A549 (cell line): ENCODE data around the gene FRYL. TPM values are rescaled to one million over a fixed set of nuclear protein-coding genes. Genes with fewer than 3 reads are reported as not detected.
A peak's percentile ranks its signal among the peaks of the same experiment; 100 is the strongest.

Source experiments
- ATAC-seq, 2 experiments: fragments of 200-7000 bp in 1 of 2; fragments of >200 bp in 1 of 2; cut with Nextera tagmentation in 1 of 2; cut with Tn5 transposase in 1 of 2; 3 replicates each; pipeline versions ENCODE4 v1.8.0 to v1.9.1; 2018 to 2020; ENCODE audit warnings: mild to moderate bottlenecking in 1 of 2, moderate library complexity in 1 of 2
- CTCF ChIA-PET: fragments of 300-600 bp; sonication (Branson Sonifier 250); formaldehyde crosslinking; extraction: SDS; loops from one replicate; lab custom pipeline; 2021; ENCODE audit warnings: antibody characterized with exemption, inconsistent platforms; lab: Yijun Ruan, JAX
- POLR2A ChIA-PET: fragments of 350-600 bp; formaldehyde crosslinking; extraction: SDS; loops from one replicate; lab custom pipeline; 2021; ENCODE audit warnings: antibody characterized with exemption, inconsistent platforms; lab: Yijun Ruan, JAX
- DNase-seq, 2 experiments: peaks; one replicate each; pipeline versions ENCODE4 v3.0.0 to v3.0.0-alpha.2; 2011 to 2016; ENCODE audit warnings: low read depth in 1 of 2, low spot score in 1 of 2
- FAIRE-seq: peaks from 2 replicates; lab custom pipeline; 2011; peaks lifted over from hg19 to GRCh38; lab: Jason Lieb, UNC
- H3K27ac ChIP-seq, 2 experiments: fragments of >200 bp; sonication (Bioruptor Twin); formaldehyde crosslinking; 3 replicates each; pipeline ENCODE4 v1.5.1; 2016 to 2017
- H3K4me1 ChIP-seq: fragments of >200 bp; sonication (Bioruptor Twin); formaldehyde crosslinking; 3 replicates; pipeline ENCODE4 v1.6.1; 2016
- H3K4me2 ChIP-seq: fragments of >200 bp; sonication (Bioruptor Twin); formaldehyde crosslinking; 3 replicates; pipeline ENCODE4 v1.6.1; 2016
- H3K4me3 ChIP-seq: fragments of >200 bp; sonication (Bioruptor Twin); formaldehyde crosslinking; 3 replicates; pipeline ENCODE4 v1.5.1; 2016
- H3K9me3 ChIP-seq: fragments of >200 bp; sonication (Bioruptor Twin); formaldehyde crosslinking; 3 replicates; pipeline ENCODE4 v1.6.1; 2016
- CBX2 ChIP-seq: fragments of 200-600 bp; sonication (generic); IDR thresholded peaks from 2 replicates; pipeline ENCODE4 v1.6.1; 2016; ENCODE audit warnings: low read depth, mild to moderate bottlenecking, borderline replicate concordance
- CBX8 ChIP-seq: fragments of 200-600 bp; sonication (generic); IDR thresholded peaks from 2 replicates; pipeline ENCODE4 v1.6.1; 2016
- CHD2 ChIP-seq: fragments of 150-350 bp; IDR thresholded peaks from 2 replicates; pipeline ENCODE4 v1.6.1; 2014; ENCODE audit warnings: low read length; ENCODE audit not compliant: partially characterized antibody
- EHF ChIP-seq: fragments of 250-450 bp; sonication (Bioruptor Pico); IDR thresholded peaks from 2 replicates; pipeline ENCODE4 v1.5.0; 2020; ENCODE audit warnings: mild to moderate bottlenecking
- EHMT2 ChIP-seq: fragments of 200-600 bp; sonication (generic); IDR thresholded peaks from 2 replicates; pipeline ENCODE4 v1.6.1; 2016; ENCODE audit warnings: antibody characterized with exemption, low read depth, mild to moderate bottlenecking, moderate library complexity
- EP300 ChIP-seq, 2 experiments: fragments of >200 bp; sonication (Bioruptor Twin); formaldehyde crosslinking; IDR thresholded peaks; 2 replicates in 1 of 2; 3 replicates in 1 of 2; pipeline ENCODE4 v1.6.1; 2016 to 2017
- FOSB ChIP-seq: fragments of 250-450 bp; sonication (Bioruptor Pico); IDR thresholded peaks from 2 replicates; pipeline ENCODE4 v1.5.0; 2020; ENCODE audit warnings: mild to moderate bottlenecking, moderate library complexity
- HEYL ChIP-seq: fragments of 250-450 bp; sonication (Bioruptor Pico); IDR thresholded peaks from 2 replicates; pipeline ENCODE4 v1.8.0; 2021; ENCODE audit warnings: mild to moderate bottlenecking, moderate library complexity
- HOXB13 ChIP-seq: fragments of 250-450 bp; sonication (Bioruptor Pico); IDR thresholded peaks from 2 replicates; pipeline ENCODE4 v1.5.0; 2020; ENCODE audit warnings: low read depth, mild to moderate bottlenecking, moderate library complexity
- HOXB5 ChIP-seq: fragments of 250-450 bp; sonication (Bioruptor Pico); IDR thresholded peaks from 2 replicates; pipeline ENCODE4 v1.5.0; 2020; ENCODE audit warnings: mild to moderate bottlenecking, moderate library complexity
- JUNB ChIP-seq: fragments of >200 bp; sonication (Bioruptor Twin); formaldehyde crosslinking; IDR thresholded peaks from 2 replicates; pipeline ENCODE4 v1.6.1; 2016
- KDM1A ChIP-seq: fragments of 200-600 bp; sonication (generic); IDR thresholded peaks from 2 replicates; pipeline ENCODE4 v1.6.1; 2016; ENCODE audit warnings: low read depth, mild to moderate bottlenecking
- MYC ChIP-seq: IDR thresholded peaks from 2 replicates; pipeline ENCODE4 v1.6.1; 2012; ENCODE audit warnings: mild to moderate bottlenecking, inconsistent platforms, low read length, improper control_type of control experiment, borderline replicate concordance
- NPAS2 ChIP-seq: fragments of 250-450 bp; sonication (Bioruptor Pico); IDR thresholded peaks from 2 replicates; pipeline ENCODE4 v1.8.0; 2022; ENCODE audit warnings: mild to moderate bottlenecking, moderate library complexity, borderline replicate concordance
- NR3C1 ChIP-seq: fragments of >200 bp; sonication (Bioruptor Twin); formaldehyde crosslinking; IDR thresholded peaks from 3 replicates; pipeline ENCODE4 v1.6.1; 2017
- POLR2AphosphoS2 ChIP-seq: conservative IDR thresholded peaks from 2 replicates; pipeline ENCODE4 v1.6.1; 2012; ENCODE audit warnings: low read length, improper control_type of control experiment, inconsistent platforms
- RARB ChIP-seq: fragments of 250-450 bp; sonication (Bioruptor Pico); IDR thresholded peaks from 2 replicates; pipeline ENCODE4 v1.8.0; 2021; ENCODE audit warnings: mild to moderate bottlenecking, moderate library complexity
- RNF2 ChIP-seq: fragments of 200-600 bp; sonication (generic); IDR thresholded peaks from 2 replicates; pipeline ENCODE4 v1.6.1; 2016; ENCODE audit warnings: low read depth, mild to moderate bottlenecking, antibody characterized with exemption, moderate library complexity, borderline replicate concordance
- ZFP36 ChIP-seq: fragments of 450-650 bp; IDR thresholded peaks from 2 replicates; pipeline ENCODE4 v1.6.1; 2014; ENCODE audit warnings: borderline replicate concordance; ENCODE audit not compliant: partially characterized antibody
- ZNF302 ChIP-seq: fragments of 250-450 bp; sonication (Bioruptor Pico); IDR thresholded peaks from 2 replicates; pipeline ENCODE4 v1.9.0; 2021; ENCODE audit warnings: inconsistent platforms, mild to moderate bottlenecking, moderate library complexity
- WGBS: methylation state at CpG from one replicate; pipeline ENCODE4 v1.1.6; 2017; ENCODE audit errors: missing lambda C conversion rate; 5-methylcytosine and 5-hydroxymethylcytosine counted together
- polyA plus RNA-seq, 4 experiments: library from polyadenylated mRNA; depleted of rRNA in 3 of 4; stranded (reverse); fragments of >200 nt; fragmentation: RNase III in 1 of 4; extraction: RNeasy Plus Mini Kit Qiagen cat#74134 plus additional on column Dnase treatment in 1 of 4; gene quantifications; 2 replicates in 3 of 4; 3 replicates in 1 of 4; pipeline ENCODE4 v1.2.3, GENCODE V29; 2011 to 2017
- TF ChIP-seq, protein P1 (sequence below): fragments of >200 bp; sonication (Bioruptor Twin); formaldehyde crosslinking; IDR thresholded peaks from 3 replicates; pipeline ENCODE4 v1.6.1; 2016
- TF ChIP-seq, protein P2 (sequence below): fragments of 250-450 bp; sonication (Bioruptor Pico); IDR thresholded peaks from 2 replicates; pipeline ENCODE4 v1.5.0; 2021; ENCODE audit warnings: mild to moderate bottlenecking, moderate library complexity, borderline replicate concordance
- TF ChIP-seq, protein P3 (sequence below): fragments of >200 bp; sonication (Bioruptor Twin); formaldehyde crosslinking; IDR thresholded peaks from 2 replicates; pipeline ENCODE4 v1.6.1; 2016
- TF ChIP-seq, protein P4 (sequence below): fragments of >200 bp; sonication (Bioruptor Twin); formaldehyde crosslinking; IDR thresholded peaks from 3 replicates; pipeline ENCODE4 v1.5.1; 2016
- TF ChIP-seq, protein P5 (sequence below): fragments of 250-450 bp; sonication (Bioruptor Pico); IDR thresholded peaks from 2 replicates; pipeline ENCODE4 v1.5.0; 2020; ENCODE audit warnings: low read depth, mild to moderate bottlenecking, moderate library complexity

Gene FRYL
- polyA plus RNA-seq, 2 of the 4 experiments (the other 2 are of a cell fraction) = 7.1 to 21.1 TPM

DNA sequence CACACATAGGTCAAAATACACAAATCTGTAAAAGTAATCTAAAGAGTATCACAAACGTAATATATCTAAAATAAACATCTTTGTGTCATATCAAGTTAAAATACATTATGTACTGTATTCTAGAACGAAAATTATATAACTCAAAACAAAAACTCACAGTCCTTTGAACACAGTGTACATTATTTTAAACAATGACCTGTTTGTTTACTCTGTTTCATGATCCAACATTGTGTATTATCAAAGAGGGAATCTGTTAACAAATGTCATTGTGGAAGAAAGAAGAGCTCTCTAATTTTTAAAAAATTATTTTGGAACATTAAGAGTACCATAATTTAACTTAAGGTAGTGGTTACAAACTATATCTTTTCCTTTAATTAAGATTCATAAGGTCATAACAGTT lies 144.1 kb downstream of the FRYL start:
- H3K4me2 ChIP-seq = peak overlapping the region; percentile 48; the same call in 2 of the 3 replicates
- 24% methylated on average over 2 of the region's 2 CpGs for WGBS

DNA sequence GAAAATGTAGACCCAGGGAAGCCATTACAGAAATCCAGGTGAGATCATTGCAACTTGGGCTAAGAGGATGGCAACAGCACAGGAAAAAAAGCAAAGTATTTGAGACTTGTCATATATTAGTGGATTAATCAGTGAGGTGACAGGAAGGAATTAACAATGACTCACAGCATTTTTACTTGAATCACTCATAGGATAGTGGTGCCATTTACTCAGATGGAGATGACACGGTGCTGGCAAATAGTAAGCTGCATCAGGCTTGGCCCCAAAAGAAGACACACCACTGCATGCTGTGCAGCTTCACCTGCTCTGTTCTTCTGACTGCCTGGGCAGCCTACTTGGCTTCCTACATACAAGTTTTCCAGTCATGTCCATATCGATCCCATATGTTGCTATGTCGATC lies 144.8 kb downstream of the FRYL start:
- ChIA-PET CTCF (no interaction called here), POLR2A (no interaction called here)
- DNase-seq = peak in 1 of 2 experiments; percentile 1
- TF ChIP-seq JUNB = no peak
- ATAC-seq = no peak
- Histone ChIP-seq H3K9me3 (no peaks in the 10 kb centered on the region), H3K4me3 (no peak overlapping the region), H3K4me2 (peak overlapping the region; percentile 48; the same call in 2 of the 3 replicates), H3K27ac (no peak overlapping the region; a peak in 1 of 6 replicates), H3K4me1 (peaks cover 16% of the 10 kb centered on the region; the same call in 2 of the 3 replicates)
- FAIRE-seq = no peak
- WGBS = 59% methylated on average over 3 of the region's 3 CpGs

More for the DNA sequence above, 144.1 kb downstream of the FRYL start:
- TF ChIP-seq, protein P1, sequence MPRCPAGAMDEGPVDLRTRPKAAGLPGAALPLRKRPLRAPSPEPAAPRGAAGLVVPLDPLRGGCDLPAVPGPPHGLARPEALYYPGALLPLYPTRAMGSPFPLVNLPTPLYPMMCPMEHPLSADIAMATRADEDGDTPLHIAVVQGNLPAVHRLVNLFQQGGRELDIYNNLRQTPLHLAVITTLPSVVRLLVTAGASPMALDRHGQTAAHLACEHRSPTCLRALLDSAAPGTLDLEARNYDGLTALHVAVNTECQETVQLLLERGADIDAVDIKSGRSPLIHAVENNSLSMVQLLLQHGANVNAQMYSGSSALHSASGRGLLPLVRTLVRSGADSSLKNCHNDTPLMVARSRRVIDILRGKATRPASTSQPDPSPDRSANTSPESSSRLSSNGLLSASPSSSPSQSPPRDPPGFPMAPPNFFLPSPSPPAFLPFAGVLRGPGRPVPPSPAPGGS = no peak
- TF ChIP-seq EHF (CRISPR knock-in tag) = no peak
- no peak for TF ChIP-seq KDM1A
- TF ChIP-seq HOXB5 (CRISPR knock-in tag) = no peak
- TF ChIP-seq RNF2 = no peak
- TF ChIP-seq NPAS2 = no peak
- TF ChIP-seq HEYL (CRISPR knock-in tag) = no peak
- TF ChIP-seq EHMT2 = no peak
- TF ChIP-seq ZFP36 = no peak
- TF ChIP-seq MYC = no peak
- TF ChIP-seq, all 56 proteins: peak for 0
- H3K9me3 ChIP-seq = no peaks in the 10 kb centered on the region
- ATAC-seq = no peak
- peaks cover 16% of the 10 kb centered on the region; the same call in 2 of the 3 replicates for H3K4me1 ChIP-seq
- H3K4me3 ChIP-seq = no peak overlapping the region
- no peak for DNase-seq
- CTCF ChIA-PET = no interaction called here
- POLR2A ChIA-PET = no interaction called here
- no peak overlapping the region; a peak in 1 of 6 replicates for H3K27ac ChIP-seq
- FAIRE-seq = no peak

DNA sequence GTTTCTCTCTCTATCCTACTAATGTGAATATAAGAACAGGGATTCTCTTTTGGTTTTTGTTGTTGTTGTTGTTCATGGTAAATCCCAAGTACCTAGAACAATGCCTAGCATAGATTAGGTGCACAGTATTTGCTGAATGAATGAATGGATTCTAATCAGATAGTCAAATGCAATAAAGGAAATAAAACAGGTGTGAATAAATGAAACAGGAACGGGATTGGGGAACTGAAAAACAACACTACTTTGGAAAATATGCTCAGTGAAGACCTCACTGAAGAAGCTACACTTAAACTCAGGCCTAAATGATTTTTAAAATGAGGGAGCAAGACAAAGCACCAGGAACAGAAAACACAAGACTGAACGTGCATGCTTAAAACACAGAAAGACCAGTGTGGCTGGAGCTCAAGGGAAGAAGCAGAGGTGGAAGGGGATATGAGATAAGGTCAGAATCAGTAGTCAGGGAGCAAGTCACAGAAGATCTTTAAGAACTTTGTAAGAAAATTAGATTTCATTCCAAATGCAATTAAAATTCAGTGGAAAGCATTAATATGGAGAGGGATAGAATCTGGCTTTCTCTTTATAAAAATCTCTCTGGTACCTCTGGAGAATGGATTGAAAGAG lies 145.3 kb downstream of the FRYL start:
- Histone ChIP-seq H3K9me3 (no peaks in the 10 kb centered on the region), H3K4me2 (peak overlapping the region; percentile 48; the same call in 1 of the 3 replicates), H3K4me3 (no peak overlapping the region), H3K27ac (no peak overlapping the region; a peak in 1 of 6 replicates), H3K4me1 (peaks cover 16% of the 10 kb centered on the region; the same call in 2 of the 3 replicates)
- 89% methylated on average over 2 of the region's 2 CpGs for WGBS
- no peak for TF ChIP-seq CHD2
- TF ChIP-seq NR3C1 = no peak
- no peak for TF ChIP-seq POLR2AphosphoS2
- no peak for TF ChIP-seq FOSB
- no peak for TF ChIP-seq ZNF302 (CRISPR knock-in tag)
- TF ChIP-seq, protein P2, sequence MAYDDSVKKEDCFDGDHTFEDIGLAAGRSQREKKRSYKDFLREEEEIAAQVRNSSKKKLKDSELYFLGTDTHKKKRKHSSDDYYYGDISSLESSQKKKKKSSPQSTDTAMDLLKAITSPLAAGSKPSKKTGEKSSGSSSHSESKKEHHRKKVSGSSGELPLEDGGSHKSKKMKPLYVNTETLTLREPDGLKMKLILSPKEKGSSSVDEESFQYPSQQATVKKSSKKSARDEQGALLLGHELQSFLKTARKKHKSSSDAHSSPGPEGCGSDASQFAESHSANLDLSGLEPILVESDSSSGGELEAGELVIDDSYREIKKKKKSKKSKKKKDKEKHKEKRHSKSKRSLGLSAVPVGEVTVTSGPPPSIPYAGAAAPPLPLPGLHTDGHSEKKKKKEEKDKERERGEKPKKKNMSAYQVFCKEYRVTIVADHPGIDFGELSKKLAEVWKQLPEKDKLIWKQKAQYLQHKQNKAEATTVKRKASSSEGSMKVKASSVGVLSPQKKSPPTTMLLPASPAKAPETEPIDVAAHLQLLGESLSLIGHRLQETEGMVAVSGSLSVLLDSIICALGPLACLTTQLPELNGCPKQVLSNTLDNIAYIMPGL (CRISPR knock-in tag) = no peak
- no peak for TF ChIP-seq ZFP36
- TF ChIP-seq EP300 (IDR thresholded peaks at IDR 0.05) = no peak
- TF ChIP-seq, protein P3, sequence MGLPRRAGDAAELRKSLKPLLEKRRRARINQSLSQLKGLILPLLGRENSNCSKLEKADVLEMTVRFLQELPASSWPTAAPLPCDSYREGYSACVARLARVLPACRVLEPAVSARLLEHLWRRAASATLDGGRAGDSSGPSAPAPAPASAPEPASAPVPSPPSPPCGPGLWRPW = no peak
- TF ChIP-seq, protein P4, sequence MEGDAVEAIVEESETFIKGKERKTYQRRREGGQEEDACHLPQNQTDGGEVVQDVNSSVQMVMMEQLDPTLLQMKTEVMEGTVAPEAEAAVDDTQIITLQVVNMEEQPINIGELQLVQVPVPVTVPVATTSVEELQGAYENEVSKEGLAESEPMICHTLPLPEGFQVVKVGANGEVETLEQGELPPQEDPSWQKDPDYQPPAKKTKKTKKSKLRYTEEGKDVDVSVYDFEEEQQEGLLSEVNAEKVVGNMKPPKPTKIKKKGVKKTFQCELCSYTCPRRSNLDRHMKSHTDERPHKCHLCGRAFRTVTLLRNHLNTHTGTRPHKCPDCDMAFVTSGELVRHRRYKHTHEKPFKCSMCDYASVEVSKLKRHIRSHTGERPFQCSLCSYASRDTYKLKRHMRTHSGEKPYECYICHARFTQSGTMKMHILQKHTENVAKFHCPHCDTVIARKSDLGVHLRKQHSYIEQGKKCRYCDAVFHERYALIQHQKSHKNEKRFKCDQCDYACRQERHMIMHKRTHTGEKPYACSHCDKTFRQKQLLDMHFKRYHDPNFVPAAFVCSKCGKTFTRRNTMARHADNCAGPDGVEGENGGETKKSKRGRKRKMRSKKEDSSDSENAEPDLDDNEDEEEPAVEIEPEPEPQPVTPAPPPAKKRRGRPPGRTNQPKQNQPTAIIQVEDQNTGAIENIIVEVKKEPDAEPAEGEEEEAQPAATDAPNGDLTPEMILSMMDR = no peak
- TF ChIP-seq HOXB13 = no peak
- no peak for TF ChIP-seq RARB (CRISPR knock-in tag)
- TF ChIP-seq CBX8 = no peak
- TF ChIP-seq, protein P5, sequence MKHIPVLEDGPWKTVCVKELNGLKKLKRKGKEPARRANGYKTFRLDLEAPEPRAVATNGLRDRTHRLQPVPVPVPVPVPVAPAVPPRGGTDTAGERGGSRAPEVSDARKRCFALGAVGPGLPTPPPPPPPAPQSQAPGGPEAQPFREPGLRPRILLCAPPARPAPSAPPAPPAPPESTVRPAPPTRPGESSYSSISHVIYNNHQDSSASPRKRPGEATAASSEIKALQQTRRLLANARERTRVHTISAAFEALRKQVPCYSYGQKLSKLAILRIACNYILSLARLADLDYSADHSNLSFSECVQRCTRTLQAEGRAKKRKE (CRISPR knock-in tag) = no peak
- TF ChIP-seq JUNB = no peak
- TF ChIP-seq CBX2 = no peak
- POLR2A ChIA-PET = no interaction called here
- DNase-seq = no peak
- ATAC-seq = no peak
- no peak for FAIRE-seq
- CTCF ChIA-PET = no interaction called here
